ENCODE measurements around the gene CWC25. TPM values are rescaled to one million over a fixed set of nuclear protein-coding genes. Genes with fewer than 3 reads are reported as not detected.
"Not testable (repeated sequence)": the region's sequence is repeated elsewhere in the genome, so short reads cannot be mapped to it uniquely, and the experiment has no call there.

The CWC25 gene
- total RNA-seq, 1 experiment from 2014 or later = 8.1 TPM

GRCh38 chr17:38789185-38789584 is 35.9 kb downstream of the CWC25 start:
- DNase-seq (ENCODE audit: low spot score) = no peak

GRCh38 chr17:38787999-38788398 is 37.1 kb downstream of the CWC25 start:
- not testable (repeated sequence) for DNase-seq (ENCODE audit: low spot score)

GRCh38 chr17:38786372-38786771 is 38.7 kb downstream of the CWC25 start:
- no peak for DNase-seq (ENCODE audit: low spot score)

GRCh38 chr17:38783227-38783626 is 41.9 kb downstream of the CWC25 start:
- no peak for DNase-seq (ENCODE audit: low spot score)

- no peak for DNase-seq (ENCODE audit: low spot score)
Observed at GRCh38 chr17:38779965-38780752, 45.0 kb downstream of the CWC25 start.

- DNase-seq (ENCODE audit: low spot score) = no peak
Observed at GRCh38 chr17:38777641-38778250, 47.4 kb downstream of the CWC25 start.

- DNase-seq (ENCODE audit: low spot score) = no peak
Observed at GRCh38 chr17:38773258-38773657, 51.9 kb downstream of the CWC25 start.

- no peak for DNase-seq (ENCODE audit: low spot score)
Observed at GRCh38 chr17:38768417-38768816, 56.7 kb downstream of the CWC25 start.

GRCh38 chr17:38766341-38766740 is 58.8 kb downstream of the CWC25 start:
- DNase-seq (ENCODE audit: low spot score) = no peak

GRCh38 chr17:38762231-38762630 is 62.9 kb downstream of the CWC25 start:
- DNase-seq (ENCODE audit: low spot score) = no peak

- peak; percentile 32 for DNase-seq (ENCODE audit: low spot score)
Observed at GRCh38 chr17:38761612-38762011, 63.5 kb downstream of the CWC25 start.

- no peak for DNase-seq (ENCODE audit: low spot score)
Observed at GRCh38 chr17:38753071-38753506, 72.0 kb downstream of the CWC25 start.

GRCh38 chr17:38752308-38753070 is 72.6 kb downstream of the CWC25 start, which contains the start of gene PSMB3:
Gene PSMB3 (plus strand): TSS chr17:38752741. CDS start chr17:38752827, 86 bp downstream.
- peak; percentile 100 for DNase-seq (ENCODE audit: low spot score)

GRCh38 chr17:38751808-38752307 is 73.3 kb downstream of the CWC25 start:
- peak; percentile 82 for DNase-seq (ENCODE audit: low spot score)

GRCh38 chr17:38751144-38751807 is 73.8 kb downstream of the CWC25 start:
- no peak for DNase-seq (ENCODE audit: low spot score)

Other genes starting within 250 kb of the CWC25 start
- gene SRCIN1, start 219.4 kb downstream of the CWC25 start, total RNA-seq (2014; rRNA removed; shearing (Covaris generic)) = 0.12 TPM in 1 of 2 replicates, not detected in the other
- gene EPOP, start 150.4 kb downstream of the CWC25 start, total RNA-seq (2014; rRNA removed; shearing (Covaris generic)) = 3.2 and 3.5 TPM in 2 replicates
- gene MLLT6, start 120.0 kb downstream of the CWC25 start, total RNA-seq (2014; rRNA removed; shearing (Covaris generic)) = 7.8 and 13.6 TPM in 2 replicates
- gene CISD3, start 95.0 kb downstream of the CWC25 start, total RNA-seq (2014; rRNA removed; shearing (Covaris generic)) = 2.3 and 6.7 TPM in 2 replicates
- gene PCGF2, start 77.0 kb downstream of the CWC25 start, total RNA-seq (2014; rRNA removed; shearing (Covaris generic)) = 1.6 and 3.9 TPM in 2 replicates
- gene PSMB3, start 72.6 kb downstream of the CWC25 start, total RNA-seq (2014; rRNA removed; shearing (Covaris generic)) = 592 and 607 TPM in 2 replicates
- 24.6 and 32.4 TPM in 2 replicates for gene PIP4K2B, start 25.8 kb downstream of the CWC25 start, total RNA-seq (2014; rRNA removed; shearing (Covaris generic))
- gene RPL23, start 28.4 kb upstream of the CWC25 start, total RNA-seq (2014; rRNA removed; shearing (Covaris generic)) = 1,542 and 1,557 TPM in 2 replicates
- 99.0 and 133 TPM in 2 replicates for gene LASP1, start 44.7 kb upstream of the CWC25 start, total RNA-seq (2014; rRNA removed; shearing (Covaris generic))
- not detected in 2 replicates for gene FBXO47, start 142.1 kb upstream of the CWC25 start, total RNA-seq (2014; rRNA removed; shearing (Covaris generic))